Kidney (tissue), 14 donors: ENCODE measurements around the gene CSF2RB. TPM values are rescaled to one million over a fixed set of nuclear protein-coding genes. Genes with fewer than 3 reads are reported as not detected.

ENCODE experiments used
- DNase-seq, 5 donors: peaks; one replicate each; pipeline ENCODE4 v3.0.0-alpha.2; 2013 to 2020
- FAIRE-seq: peaks from 2 replicates; lab custom pipeline; 2012; peaks lifted over from hg19 to GRCh38; lab: Jason Lieb, UNC
- H3K27ac ChIP-seq, 2 donors: one replicate each; pipeline ENCODE4 v1.7.0; 2013; ENCODE audit warnings: low read depth in 2 of 2, low read length in 2 of 2, inconsistent platforms in 1 of 2
- H3K27me3 ChIP-seq: one replicate; pipeline ENCODE4 v1.7.1; 2013; ENCODE audit warnings: low read length, inconsistent platforms; ENCODE audit not compliant: control insufficient read depth, insufficient read depth
- H3K36me3 ChIP-seq, 3 donors: one replicate each; pipeline versions ENCODE4 v1.7.0 to v1.7.1; 2013; ENCODE audit warnings: low read length in 3 of 3, control low read depth in 1 of 3, inconsistent platforms in 1 of 3; ENCODE audit not compliant: insufficient read depth in 3 of 3, control insufficient read depth in 2 of 3
- H3K4me1 ChIP-seq, 3 donors: one replicate each; pipeline versions ENCODE4 v1.7.0 to v1.7.1; 2013; ENCODE audit warnings: low read length in 3 of 3, inconsistent platforms in 1 of 3, low read depth in 1 of 3; ENCODE audit not compliant: control insufficient read depth in 2 of 3, insufficient read depth in 2 of 3
- H3K4me3 ChIP-seq, 3 donors: one replicate each; pipeline versions ENCODE4 v1.7.0 to v1.8.1; 2013; ENCODE audit warnings: low read length in 3 of 3, control low read depth in 1 of 3, inconsistent platforms in 1 of 3
- H3K9ac ChIP-seq, 3 donors: one replicate each; pipeline versions ENCODE4 v1.7.0 to v1.7.1; 2013; ENCODE audit warnings: low read length in 3 of 3, control low read depth in 1 of 3, inconsistent platforms in 1 of 3
- H3K9me3 ChIP-seq, 3 donors: one replicate each; pipeline versions ENCODE4 v1.7.0 to v1.7.1; 2013; ENCODE audit warnings: low read length in 3 of 3, control low read depth in 1 of 3, inconsistent platforms in 1 of 3; ENCODE audit not compliant: control insufficient read depth in 2 of 3, insufficient read depth in 1 of 3
- CTCF ChIP-seq: IDR thresholded peaks from 3 replicates; pipeline ENCODE4 v1.5.1; 2012; ENCODE audit warnings: mild to moderate bottlenecking, moderate library complexity, borderline replicate concordance; ENCODE audit not compliant: insufficient read depth; ENCODE audit errors: extremely low read depth
- intact Hi-C: fragments of 100-400 bp; cut with DNase I; formaldehyde crosslinking; loops from one replicate; pipeline ENCODE4 v1.11.1; 2022
- polyA plus RNA-seq: library from polyadenylated mRNA; stranded (reverse); fragments of 350-450 nt; fragmentation: Illumina TruSeq; extraction: RNeasy Lipid Tissue Mini Kit (QIAGEN cat#74804); gene quantifications from one replicate; pipeline ENCODE4 v1.2.3, GENCODE V29; 2014; ENCODE audit warnings: low read depth, low replicate concordance; ENCODE audit not compliant: insufficient read depth
- total RNA-seq: library from RNA; stranded (reverse); fragmentation: NEBNext Ultra II Directional; extraction: Animal tissue kit (Norgen Biotek cat#: 25700); gene quantifications from one replicate; pipeline ENCODE4 v1.2.1, GENCODE V29; 2021
- donor health status: control.
- donor health status: control.
- donor health status: control.
- donor health status: control.
- donor health status: control.
- donor health status: DM: yes; HTN: yes; CAD: no.
- donor health status: Normal renal cell carcinoma (clear cell type).

The CSF2RB gene
- total and polyA plus RNA-seq, 2 donors from 2014 or later: 1.0 to 11.4 TPM

GRCh38 chr22:36891646-36892045 lies 21.8 kb upstream of the CSF2RB start:
- H3K27me3 ChIP-seq: no peaks in the 10 kb centered on the region
- TF ChIP-seq CTCF: no peak
- H3K4me3 ChIP-seq: no peak overlapping the region
- FAIRE-seq (no peak), DNase-seq (no peak)
- no peaks in the 10 kb centered on the region for H3K4me1 ChIP-seq
- peaks cover 0 to 4% (median 0%) of the 10 kb centered on the region in 3 donors for H3K9me3 ChIP-seq
- intact Hi-C loops: no loop called here
- no peaks in the 10 kb centered on the region for H3K36me3 ChIP-seq
- H3K27ac ChIP-seq: no peak overlapping the region
- no peak overlapping the region for H3K9ac ChIP-seq

- H3K27ac ChIP-seq: no peak overlapping the region
- no peaks in the 10 kb centered on the region for H3K4me1 ChIP-seq
- no peaks in the 10 kb centered on the region for H3K36me3 ChIP-seq
- intact Hi-C loops: no loop called here
- H3K27me3 ChIP-seq: no peaks in the 10 kb centered on the region
- no peak for TF ChIP-seq CTCF
- peaks cover 0 to 4% (median 0%) of the 10 kb centered on the region in 3 donors for H3K9me3 ChIP-seq
- no peak overlapping the region for H3K4me3 ChIP-seq
- FAIRE-seq: no peak
- no peak for DNase-seq
- H3K9ac ChIP-seq: no peak overlapping the region
Measured at GRCh38 chr22:36892292-36892691, 21.1 kb upstream of the CSF2RB start.

GRCh38 chr22:36893262-36893661 lies 20.2 kb upstream of the CSF2RB start:
- no peak overlapping the region for H3K9ac ChIP-seq
- intact Hi-C loops: no loop called here
- no peak overlapping the region for H3K27ac ChIP-seq
- H3K4me1 ChIP-seq: no peaks in the 10 kb centered on the region
- FAIRE-seq (no peak), DNase-seq (no peak)
- no peak overlapping the region for H3K4me3 ChIP-seq
- no peaks in the 10 kb centered on the region for H3K36me3 ChIP-seq
- peaks cover 0 to 4% (median 0%) of the 10 kb centered on the region in 3 donors for H3K9me3 ChIP-seq
- TF ChIP-seq CTCF: no peak
- H3K27me3 ChIP-seq: no peaks in the 10 kb centered on the region

GRCh38 chr22:36894266-36894665 lies 19.2 kb upstream of the CSF2RB start:
- Histone ChIP-seq H3K9ac (no peak overlapping the region), H3K4me1 (no peaks in the 10 kb centered on the region), H3K9me3 (peaks cover 0 to 4% (median 0%) of the 10 kb centered on the region in 3 donors), H3K36me3 (no peaks in the 10 kb centered on the region), H3K27me3 (no peaks in the 10 kb centered on the region), H3K4me3 (no peak overlapping the region), H3K27ac (no peak overlapping the region)
- intact Hi-C loops: no loop called here
- DNase-seq (no peak), FAIRE-seq (no peak)
- no peak for TF ChIP-seq CTCF
